ENCODE data around the gene CENATAC. TPM values are rescaled to one million over a fixed set of nuclear protein-coding genes. Genes with fewer than 3 reads are reported as not detected.
"Not testable (repeated sequence)": the region's sequence is repeated elsewhere in the genome, so short reads cannot be mapped to it uniquely, and the experiment has no call there.

Gene CENATAC
- total RNA-seq, 1 donor from 2014 or later, result 14.7 TPM

DNA sequence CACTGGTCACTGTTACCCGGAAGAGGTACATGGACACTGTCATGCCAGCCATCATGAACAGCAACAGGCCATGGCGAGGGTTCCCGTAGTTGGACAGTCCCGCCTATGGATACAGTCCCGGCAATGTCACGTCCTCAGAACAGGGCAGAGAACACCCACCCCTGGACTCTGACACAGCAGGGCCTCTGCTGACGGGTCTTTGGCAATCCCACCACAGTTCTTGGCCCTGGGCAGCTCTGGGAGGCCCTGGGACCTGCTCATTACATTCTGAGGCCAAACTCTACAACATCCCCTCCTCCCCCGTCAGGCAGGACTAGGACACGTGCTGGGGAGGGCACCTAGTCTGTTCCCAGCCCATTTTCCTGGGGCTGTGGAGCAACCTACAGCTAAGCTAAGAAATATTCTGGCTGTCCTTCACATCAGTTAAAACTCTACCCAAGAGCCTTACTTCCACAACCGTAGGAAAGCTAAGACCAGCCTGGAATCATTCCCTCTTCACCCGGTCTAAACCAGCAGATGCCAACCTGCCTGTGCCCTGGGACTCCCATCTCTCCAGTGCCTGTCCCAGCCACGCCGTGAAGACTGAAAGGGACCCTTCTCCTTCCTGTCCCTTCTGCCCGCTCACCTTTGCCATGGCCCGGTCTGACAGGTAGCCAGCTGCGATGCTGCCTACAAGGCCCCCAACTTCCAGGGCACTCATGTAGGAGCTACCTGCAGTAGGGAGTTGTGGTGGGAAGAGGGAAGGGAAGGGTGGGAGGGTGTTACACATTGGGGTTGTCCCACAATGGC lies 28.2 kb downstream of the CENATAC start:
- peak; percentile 19 for ATAC-seq
- DNase-seq (ENCODE audit: low spot score), result peak; percentile 88

DNA sequence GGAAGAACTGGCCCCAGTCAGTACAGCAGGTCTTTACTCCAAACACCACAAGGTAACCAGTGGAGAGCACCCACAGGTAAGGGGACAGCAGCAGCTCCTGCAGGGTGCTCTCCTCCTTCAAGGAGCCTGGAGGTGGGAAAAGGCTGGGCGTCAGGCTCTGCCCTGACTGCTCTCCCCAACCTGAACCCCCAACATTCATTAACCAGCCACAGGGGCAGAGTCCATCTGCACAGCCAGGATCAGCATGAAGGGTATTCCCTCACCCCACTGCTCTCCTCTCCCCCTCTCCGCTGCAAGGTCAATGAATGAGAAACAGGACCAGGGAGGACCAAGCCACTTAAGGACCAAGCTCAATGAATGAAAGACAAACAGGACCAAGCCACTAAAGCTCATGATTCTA lies 29.0 kb downstream of the CENATAC start:
- DNase-seq (ENCODE audit: low spot score) (peak; percentile 60), ATAC-seq (no peak)

DNA sequence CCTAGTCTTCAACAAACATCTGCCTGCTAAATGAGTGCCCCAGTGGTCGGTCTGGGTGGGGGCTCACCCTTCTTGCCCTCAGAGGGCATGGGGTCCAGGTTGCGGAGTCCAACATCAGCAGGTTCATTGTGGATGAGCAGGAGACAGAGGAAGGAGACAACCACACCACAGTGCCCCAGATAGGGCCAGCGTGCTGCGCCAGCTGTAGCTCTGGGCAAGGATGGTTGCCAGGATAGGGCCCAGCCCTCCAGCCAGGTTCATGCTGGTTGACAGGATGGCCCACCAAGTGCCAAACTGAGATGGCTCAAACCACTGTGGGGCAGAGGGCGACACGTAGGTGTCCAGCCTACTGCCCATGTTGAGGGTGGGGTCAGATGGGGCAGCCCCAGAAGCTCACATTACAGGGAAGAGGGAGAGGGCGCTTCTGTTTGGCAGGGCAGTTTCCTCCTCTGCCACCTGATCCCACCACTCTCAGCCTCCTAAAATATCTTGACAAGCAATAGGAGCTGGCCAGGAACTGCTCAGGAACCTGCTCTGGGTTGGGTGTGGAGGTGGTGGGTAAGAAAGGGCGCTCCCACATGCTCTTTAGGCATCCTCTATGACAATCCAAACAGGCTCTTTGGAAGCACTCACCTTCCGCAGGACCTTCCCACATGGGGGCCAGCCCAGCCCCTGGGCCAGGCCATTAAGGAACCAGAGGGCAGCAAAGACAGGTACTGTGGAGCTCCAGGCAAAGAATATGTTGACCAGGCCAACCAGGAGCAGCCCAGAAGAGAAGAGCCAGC lies 29.8 kb downstream of the CENATAC start:
- ATAC-seq (peak; percentile 10), DNase-seq (ENCODE audit: low spot score) (peak; percentile 75)

DNA sequence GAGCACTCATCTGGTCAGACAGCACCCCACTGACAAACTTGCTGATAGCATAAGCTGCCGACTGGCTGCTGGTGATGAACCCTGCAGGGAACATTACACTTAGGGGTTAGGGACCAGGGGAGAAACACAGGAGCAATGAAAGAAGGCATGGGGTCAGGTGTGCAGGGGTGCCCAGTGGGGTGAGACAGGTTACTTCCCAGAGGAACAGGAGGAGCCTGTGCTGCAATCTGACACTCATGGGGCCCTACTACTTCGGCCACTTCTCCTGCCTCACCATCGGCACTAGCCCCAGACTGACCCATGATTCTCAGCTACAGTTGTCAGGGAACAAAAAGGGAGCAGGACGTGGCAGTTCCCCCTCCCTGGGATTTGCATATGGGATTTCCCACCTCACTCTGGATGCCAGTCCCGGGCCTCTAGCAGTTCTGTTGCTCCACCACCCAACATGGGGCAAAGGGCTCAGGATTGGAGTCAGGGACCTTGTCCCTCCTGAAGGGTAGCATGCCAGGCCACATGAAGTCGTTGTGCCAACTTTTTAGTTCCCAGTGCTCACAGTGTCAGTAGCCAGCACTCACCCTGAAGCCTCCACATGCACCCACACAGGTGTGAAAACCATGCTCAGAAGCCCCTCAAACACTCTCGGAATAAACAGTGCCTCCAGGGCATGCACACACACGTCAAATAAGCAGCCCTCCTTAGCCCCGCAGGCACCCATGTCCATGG lies 30.6 kb downstream of the CENATAC start:
- DNase-seq (ENCODE audit: low spot score) (peak; percentile 91), ATAC-seq (peak; percentile 53)

DNA sequence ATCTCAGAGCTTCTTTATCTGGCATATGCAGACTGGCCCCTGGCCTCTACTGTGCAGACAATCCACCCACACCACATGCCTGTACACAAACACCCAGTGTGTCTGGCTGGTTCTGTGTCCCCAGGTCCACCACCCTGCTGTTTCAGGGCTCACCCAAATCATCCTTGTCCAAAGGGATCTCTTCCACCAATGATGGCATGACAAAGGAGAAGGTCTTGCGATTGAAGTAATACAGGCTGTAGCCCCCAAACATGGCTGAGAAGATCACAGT lies 31.1 kb downstream of the CENATAC start:
- DNase-seq (ENCODE audit: low spot score), result no peak

DNA sequence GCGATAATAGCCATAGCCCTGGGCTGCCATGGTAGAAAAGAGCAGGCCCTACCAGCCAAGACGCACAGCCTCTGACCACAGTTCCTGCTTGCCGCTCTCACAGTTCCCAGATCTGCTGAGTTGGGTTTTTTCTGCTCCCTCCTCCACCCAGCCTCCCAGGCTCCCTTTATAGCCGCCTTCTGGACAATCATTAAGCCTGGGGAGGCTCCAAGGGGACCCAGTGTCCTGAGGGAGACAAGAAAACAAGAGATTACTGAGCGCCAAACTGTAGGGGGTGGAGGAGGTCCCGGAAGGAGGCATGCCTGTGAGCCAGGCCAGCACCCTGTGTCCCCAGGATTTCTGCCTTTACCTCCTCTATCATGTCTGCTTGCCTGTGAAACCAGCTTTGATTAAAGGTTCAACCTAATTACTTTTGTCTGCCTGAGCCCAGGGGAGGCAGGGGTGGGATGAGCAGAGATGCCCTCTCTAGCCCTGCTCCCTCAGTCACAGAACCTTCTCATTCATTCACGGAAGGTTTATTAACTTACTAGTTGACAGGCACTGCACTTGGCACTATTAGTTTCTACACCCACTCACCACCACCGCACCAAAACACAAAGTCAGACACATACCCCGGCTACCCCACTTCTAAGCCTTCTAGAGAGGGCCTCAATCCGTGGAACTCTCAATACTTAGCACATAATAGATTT lies 31.5 kb downstream of the CENATAC start:
- DNase-seq (ENCODE audit: low spot score) (peak; percentile 94), ATAC-seq (peak; percentile 58)

More for the DNA sequence above, 31.1 kb downstream of the CENATAC start:
- ATAC-seq, result no peak

DNA sequence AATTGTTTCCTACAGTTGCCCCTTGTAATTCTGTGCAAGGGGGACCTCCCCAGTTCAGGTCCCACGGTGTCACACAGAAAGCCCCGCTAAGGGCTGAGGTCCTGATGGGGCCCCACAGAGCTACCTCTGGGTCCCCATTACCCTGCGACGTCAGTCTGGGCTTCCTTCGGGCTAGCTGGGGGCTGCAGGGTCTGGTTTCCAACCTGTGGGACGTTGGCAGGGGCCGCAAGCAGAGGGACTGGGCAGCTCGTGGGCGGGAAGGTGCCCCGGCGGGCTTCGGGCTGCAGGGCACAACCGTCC lies 32.0 kb downstream of the CENATAC start:
- peak; percentile 58 for DNase-seq (ENCODE audit: low spot score)
- ATAC-seq, result no peak

DNA sequence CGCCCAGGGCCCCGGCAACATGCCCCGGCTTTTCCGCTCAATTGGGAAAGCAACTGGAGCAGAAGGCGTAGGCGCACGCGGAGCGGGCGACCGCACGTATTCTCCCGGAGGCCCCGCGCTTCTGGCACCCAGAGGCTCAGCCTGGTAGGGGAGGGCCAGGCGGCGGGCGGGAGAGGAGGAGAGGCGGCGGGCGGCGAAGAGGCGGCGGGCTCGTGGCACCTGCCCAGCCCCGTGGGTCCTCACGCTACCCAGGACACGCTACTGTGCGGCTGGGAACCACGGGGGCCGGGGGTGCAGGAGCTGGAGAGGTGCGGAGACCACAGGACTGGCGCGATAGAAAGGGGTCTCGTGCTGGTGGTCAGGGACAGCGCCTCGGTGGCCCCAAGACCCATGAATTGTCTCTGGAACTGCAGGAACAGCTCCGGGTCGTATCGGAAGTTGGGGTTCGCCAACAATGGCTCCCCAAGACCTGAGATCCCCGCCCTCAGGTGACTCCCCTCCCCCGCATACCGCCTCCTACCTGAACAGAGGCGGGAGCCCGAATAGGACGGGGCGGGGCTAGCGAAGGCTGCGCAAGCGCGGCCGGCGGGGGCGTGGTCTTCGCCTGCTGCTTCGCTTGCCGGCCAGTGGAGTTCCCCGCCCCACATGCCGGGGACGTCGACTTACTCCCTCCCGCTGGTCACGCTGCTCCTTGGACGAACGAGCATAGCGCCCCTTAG lies 32.5 kb downstream of the CENATAC start, which contains the start of gene SLC37A4:
Gene SLC37A4 (minus strand): TSS at position 549 of the 719 bp plus-strand sequence.
- peak; percentile 67 for ATAC-seq
- DNase-seq (ENCODE audit: low spot score), result peak; percentile 100

DNA sequence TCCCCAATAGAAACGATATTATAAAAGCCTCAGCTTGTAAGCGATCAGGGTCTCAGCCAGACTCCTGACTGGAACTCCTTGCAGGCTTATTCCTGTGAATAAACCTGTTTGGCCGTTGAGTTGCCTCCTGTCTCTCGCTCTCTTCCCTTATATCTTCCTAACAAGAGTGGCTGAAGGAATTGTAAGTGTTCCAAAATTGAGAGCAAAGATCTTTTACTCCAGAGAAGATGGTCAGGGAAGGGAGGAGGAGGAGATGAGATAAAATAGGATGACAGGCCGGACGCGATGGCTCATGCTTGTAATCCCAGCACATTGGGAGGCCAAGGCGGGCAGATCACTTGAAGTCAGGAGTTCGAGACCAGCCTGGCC lies 34.0 kb downstream of the CENATAC start:
- DNase-seq (ENCODE audit: low spot score) (no peak), ATAC-seq (no peak)

DNA sequence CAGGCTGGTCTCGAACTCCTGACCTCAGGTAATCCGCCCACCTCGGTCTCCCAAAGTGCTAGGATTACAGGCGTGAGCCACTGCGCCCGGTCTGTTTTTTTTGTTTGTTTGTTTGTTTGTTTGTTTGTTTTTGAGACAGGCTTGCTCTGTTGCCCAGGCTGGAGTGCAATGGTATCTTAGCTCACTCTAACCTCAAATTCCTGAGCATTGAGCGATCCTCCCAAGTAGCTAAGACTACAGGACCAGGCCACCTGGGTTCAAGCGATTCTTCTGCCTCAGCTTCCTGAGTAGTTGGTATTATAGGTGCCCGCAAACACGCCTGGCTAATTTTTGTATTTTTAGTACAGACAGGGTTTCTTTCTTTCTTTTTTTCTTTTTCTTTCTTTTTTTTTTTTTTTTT lies 35.5 kb downstream of the CENATAC start:
- not testable (repeated sequence) for DNase-seq (ENCODE audit: low spot score); ATAC-seq

DNA sequence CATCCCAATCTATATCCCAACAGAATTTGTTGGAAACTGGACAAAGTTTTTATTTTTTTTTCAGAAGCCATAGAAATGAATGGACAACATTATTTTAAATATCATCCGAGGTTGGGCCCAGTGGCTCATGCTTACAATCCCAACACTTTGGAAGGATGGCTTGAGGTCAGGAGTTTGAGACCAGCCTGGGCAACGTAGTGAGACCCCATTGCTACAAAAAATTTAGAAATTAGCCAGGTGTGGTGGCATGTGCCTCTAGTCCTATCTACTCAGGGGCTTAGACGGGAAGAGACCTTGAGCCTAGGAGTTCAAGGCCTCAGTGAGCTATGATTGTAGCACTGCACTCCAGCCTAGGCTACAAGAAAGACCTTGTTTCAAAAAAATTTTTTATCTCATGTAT lies 36.9 kb downstream of the CENATAC start:
- DNase-seq (ENCODE audit: low spot score), result no peak
- no peak for ATAC-seq

DNA sequence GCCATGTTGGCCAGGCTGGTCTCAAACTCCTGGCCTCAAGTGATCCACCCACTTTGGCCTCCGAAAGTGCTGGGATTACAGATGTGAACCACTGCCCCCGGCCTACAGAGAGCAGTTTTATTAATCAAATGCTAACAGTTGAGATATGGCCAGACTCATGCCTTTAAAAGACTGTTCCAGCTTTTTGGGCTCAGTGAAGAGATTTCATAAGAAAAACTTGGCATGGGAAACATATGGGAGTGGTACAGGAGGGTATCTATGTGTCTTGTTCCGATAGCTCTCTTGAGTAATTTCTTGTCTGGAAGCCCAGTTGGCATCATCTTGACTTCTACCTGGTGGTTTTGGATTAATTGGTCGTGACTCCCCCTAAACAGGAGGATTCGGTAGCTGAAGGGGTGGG lies 40.9 kb downstream of the CENATAC start:
- ATAC-seq (no peak), DNase-seq (ENCODE audit: low spot score) (no peak)

DNA sequence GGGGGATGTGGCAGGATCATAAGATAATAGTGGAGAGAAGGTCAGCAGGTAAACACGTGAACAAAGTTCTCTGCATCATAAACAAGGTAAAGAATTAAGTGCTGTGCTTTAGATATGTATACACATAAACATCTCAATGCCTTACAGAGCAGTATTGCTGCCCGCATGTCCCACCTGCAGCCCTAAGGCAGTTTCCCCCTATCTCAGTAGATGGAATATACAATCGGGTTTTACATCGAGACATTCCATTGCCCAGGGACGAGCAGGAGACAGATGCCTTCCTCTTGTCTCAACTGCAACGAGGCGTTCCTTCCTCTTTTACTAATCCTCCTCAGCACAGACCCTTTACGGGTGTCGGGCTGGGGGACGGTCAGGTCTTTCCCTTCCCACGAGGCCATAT lies 41.5 kb downstream of the CENATAC start:
- ATAC-seq; DNase-seq (ENCODE audit: low spot score): not testable (repeated sequence)

DNA sequence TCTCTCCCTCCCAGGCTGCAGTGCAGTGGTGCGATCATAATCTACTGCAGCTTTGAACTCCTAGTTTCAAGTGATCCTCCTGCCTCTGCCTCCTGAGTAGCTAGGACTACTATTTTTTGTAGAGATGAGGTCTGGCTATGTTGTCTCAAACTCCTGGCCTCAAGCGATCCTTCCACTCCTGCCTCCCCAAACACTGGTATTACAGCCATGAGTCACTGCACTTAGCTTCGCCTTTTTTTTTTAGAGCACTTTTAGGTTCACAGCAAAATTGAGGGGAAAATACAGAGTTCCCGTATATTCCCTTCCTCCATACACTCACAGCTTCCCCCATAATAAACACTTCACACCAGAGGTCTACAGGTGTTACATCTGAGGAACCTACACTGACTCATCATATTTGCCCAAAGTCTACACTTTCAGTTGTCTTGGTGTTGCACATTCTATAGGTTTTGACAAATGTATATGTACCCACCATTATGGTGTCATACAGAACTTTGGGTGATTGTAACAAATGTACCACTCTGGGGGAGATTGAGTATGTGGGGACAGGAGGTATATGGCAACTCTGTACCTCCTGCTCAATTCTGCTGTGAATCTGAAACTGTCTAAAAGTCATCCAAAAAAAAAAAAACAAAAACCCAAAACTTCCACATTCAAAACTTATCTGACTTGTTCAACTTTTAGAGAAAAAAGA lies 44.0 kb downstream of the CENATAC start:
- DNase-seq (ENCODE audit: low spot score), result no peak
- no peak for ATAC-seq

DNA sequence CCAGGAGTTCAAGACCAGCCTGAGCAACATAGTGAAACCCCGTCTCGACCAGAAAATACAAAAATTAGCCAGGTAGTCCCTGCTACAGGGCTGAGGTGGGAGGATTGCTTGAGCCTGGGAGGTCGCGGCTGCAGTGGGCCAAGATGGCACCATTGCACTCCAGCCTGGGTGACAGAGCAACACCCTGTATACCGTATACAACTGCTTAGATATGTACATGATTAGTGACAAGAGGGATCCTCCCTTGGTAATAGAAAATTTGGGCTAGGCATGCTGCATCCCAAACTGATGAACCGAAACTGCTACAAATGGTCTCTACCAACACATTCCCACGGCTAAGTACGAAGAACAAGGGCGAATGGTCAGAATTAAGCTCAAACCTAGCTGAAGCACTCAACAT lies 45.0 kb downstream of the CENATAC start:
- no peak for DNase-seq (ENCODE audit: low spot score)
- no peak for ATAC-seq

DNA sequence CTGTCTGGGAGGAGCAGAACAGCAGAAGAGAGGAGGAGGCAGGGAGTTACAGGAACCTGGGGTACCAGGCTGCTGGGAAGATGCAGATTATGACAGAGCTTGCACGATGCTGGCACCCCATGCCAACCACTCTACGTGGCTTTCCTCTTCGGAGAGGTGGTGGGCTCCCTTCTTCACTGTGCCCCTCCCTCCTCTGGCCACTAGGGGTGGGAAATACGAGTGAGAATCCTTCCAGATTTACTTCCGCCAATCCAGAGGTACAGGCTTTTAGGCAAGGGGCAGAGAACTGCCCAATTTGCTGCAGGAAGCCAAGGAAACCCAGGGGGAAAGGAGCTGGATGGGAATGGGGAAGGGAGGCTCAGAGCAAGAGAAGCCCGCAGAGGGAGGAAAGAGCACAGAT lies 46.8 kb downstream of the CENATAC start:
- no peak for ATAC-seq
- no peak for DNase-seq (ENCODE audit: low spot score)

DNA sequence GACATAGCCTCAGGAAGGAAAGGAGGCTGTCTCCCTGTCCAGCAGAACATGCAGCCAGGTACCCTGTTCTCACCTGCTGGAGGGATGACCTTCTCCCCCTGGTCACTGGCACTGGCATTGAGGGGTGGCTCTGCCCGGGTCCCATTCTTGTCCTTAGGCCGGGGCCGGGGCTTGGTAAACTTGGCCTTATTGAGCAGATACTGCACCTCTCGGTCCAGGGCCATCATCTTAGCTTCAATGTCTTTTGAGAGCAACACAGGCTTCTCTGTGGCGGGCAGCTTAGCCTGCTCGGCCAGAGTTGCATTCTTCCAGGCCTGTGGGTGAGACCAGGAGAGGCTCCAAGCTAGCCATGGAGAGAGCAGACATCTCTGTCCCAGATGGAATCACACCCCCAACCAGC lies 48.6 kb downstream of the CENATAC start:
- DNase-seq (ENCODE audit: low spot score) (no peak), ATAC-seq (no peak)

DNA sequence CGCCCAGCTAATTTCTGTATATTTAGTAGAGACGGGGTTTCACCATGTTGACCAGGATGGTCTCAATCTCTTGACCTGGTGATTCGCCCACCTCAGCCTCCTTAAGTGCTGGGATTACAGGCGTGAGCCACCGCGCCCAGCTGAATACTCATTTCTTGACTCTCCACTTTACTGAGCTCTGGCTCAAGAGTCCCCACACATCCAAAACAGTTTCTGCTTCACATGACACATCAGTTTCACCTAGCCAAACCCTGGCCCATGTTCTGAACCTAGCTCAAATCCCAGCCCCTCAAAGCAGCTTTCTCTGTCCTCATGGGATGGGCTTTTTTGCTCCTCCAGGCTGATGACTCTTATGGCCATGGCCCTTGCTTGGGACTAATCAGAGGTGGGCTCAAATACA lies 49.3 kb downstream of the CENATAC start:
- no peak for DNase-seq (ENCODE audit: low spot score)

DNA sequence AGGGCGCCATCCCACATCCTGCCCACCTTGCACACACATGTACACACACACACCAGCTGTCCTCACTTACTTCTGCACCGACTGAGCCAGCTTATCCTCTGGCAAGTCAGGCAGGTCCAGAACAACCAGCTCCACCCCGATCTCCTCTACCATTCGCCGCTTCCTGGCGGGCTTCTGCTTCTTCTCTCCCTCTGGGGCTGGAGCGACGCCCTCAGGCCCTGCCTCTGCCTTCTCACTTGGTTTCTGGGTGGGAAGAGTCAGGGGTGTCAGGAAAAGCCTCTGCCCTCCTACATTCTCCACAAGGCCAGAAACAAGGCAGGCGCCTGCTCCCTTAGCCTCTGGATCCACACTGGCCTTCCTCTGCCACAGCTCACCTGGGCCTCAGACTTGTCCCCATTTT lies 50.7 kb downstream of the CENATAC start:
- ATAC-seq (no peak), DNase-seq (ENCODE audit: low spot score) (no peak)

More for the DNA sequence above, 49.3 kb downstream of the CENATAC start:
- ATAC-seq, result no peak

DNA sequence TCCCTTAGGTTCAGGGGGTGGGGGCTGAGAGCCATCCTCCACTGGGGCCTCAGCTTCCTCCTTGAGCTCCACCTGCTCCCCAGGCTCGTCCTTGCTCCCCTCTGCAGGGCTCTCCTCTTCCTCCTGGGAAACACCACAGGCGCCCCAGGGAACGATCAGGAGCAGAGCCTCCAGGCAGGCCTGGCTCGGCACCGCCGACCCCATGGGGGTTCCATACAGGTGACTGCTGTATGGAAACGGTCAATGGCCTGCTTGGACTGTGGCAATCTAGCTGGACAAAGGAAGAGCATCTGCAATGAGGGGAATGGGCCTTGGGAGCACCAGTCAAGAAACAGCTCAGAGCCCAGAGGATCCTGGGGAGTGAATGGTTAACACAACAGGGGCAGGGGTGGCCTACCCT lies 51.1 kb downstream of the CENATAC start:
- no peak for DNase-seq (ENCODE audit: low spot score)

More for the DNA sequence above, 51.1 kb downstream of the CENATAC start:
- ATAC-seq, result no peak
